Panc1 (cell line): ENCODE measurements around the gene ANAPC16.

ENCODE experiments used
- CTCF ChIP-seq: fragments of 450-650 bp; IDR thresholded peaks from 2 replicates; pipeline ENCODE4 v1.5.1; 2017; ENCODE audit warnings: mild to moderate bottlenecking
- POLR2AphosphoS5 ChIP-seq: IDR thresholded peaks from 2 replicates; pipeline ENCODE4 v1.6.1; 2012; ENCODE audit warnings: mild to moderate bottlenecking, low read depth, low read length, moderate library complexity
- REST ChIP-seq, 2 experiments: IDR thresholded peaks; 2 replicates each; pipeline ENCODE4 v1.6.1; 2011 to 2012; ENCODE audit warnings: low read depth in 2 of 2, control low read depth in 1 of 2, low read length in 1 of 2, mild to moderate bottlenecking in 1 of 2, moderate library complexity in 1 of 2; ENCODE audit not compliant: insufficient read depth in 1 of 2
- SIN3A ChIP-seq: IDR thresholded peaks from 2 replicates; pipeline ENCODE4 v1.6.1; 2012; ENCODE audit warnings: low read depth, mild to moderate bottlenecking, low read length, moderate library complexity, borderline replicate concordance; ENCODE audit not compliant: insufficient read depth
- TCF7L2 ChIP-seq: IDR thresholded peaks from 2 replicates; pipeline ENCODE4 v1.6.1; 2011; ENCODE audit warnings: mild to moderate bottlenecking, low read depth, low read length, inconsistent platforms

- TF ChIP-seq POLR2AphosphoS5 (no peak), CTCF (no peak), TCF7L2 (no peak), REST (IDR thresholded peaks at IDR 0.05; ENCODE audit: insufficient read depth in 1 of 2, low read depth in 2 of 2, low read length in 1 of 2) (no peak), SIN3A (no peak)
Observed at GRCh38 chr10:72186982-72187330, 28.9 kb upstream of the ANAPC16 start.
